HG03342 (cell line): ENCODE data around the gene SHISAL2B.
"Not testable (repeated sequence)": the region's sequence is repeated elsewhere in the genome, so short reads cannot be mapped to it uniquely, and the experiment has no call there.

Experiments
- ATAC-seq: cut with Tn5 transposase; IDR thresholded peaks from one replicate; pipeline ENCODE4 v1.9.1; 2021; ENCODE audit warnings: mild to moderate bottlenecking, moderate library complexity; ENCODE audit not compliant: unreplicated experiment

The SHISAL2B gene

DNA sequence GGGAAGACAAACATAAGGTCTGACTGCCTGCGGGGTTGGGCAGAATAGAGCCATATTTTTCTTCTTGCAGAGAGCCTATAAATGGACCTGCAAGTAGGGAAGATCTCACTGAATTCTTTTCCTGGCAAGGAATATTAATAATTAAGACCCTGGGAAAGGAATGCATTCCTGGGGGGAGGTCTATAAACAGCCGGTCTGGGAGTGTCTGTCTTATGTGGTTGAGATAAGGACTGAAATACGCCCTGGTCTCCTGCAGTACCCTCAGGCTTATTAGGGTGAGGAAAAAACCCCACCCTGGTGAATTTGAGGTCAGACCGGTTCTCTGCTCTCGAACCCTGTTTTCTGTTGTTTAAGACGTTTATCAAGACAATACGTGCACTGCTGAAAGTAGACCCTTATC lies 6.1 kb downstream of the SHISAL2B start:
- not testable (repeated sequence) for ATAC-seq

- ATAC-seq, result no peak
Measured at GRCh38 chr5:64700765-64701164, 10.5 kb downstream of the SHISAL2B start.

- not testable (repeated sequence) for ATAC-seq
Measured at GRCh38 chr5:64706074-64706473, 15.8 kb downstream of the SHISAL2B start.

DNA sequence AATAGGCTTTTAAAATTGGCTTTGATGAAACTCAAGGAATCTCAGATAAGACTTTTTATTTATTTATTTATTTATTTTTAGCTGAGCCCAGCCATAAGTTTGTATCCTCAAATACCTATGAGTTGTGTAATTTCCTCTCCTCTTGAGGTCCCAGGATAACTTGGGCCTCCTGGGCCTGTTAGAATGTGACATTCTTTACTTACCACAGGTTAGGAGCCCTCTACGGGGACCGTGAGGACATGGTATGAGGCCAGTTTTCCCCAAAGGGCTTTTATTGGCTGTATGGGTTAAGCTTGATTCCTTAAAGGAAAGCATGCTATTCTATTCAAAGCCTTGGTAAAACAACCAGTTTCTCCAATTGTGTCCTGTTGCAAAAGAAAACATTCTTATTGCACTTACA lies 16.9 kb downstream of the SHISAL2B start:
- no peak for ATAC-seq

- ATAC-seq, result not testable (repeated sequence)
Measured at GRCh38 chr5:64714495-64714894, 24.2 kb downstream of the SHISAL2B start.

DNA sequence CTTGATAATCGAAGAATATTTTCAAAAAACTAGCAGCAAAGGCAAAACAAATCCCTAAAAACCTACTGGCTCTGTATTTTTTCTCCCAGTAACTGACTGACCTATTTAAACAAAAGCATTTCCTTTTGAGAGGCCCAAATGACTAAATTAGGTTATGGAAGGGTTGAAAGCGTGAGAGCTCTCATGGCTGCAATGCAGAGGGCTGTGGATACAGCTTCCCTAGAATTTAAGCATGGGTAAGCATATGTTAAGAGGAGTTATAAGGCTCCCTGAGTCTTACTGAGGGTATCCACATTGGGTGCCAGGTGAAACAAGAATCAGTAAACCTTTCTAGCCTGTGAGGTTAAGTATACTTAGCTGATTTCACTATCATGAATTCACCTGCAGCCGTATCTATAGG lies 32.3 kb downstream of the SHISAL2B start:
- no peak for ATAC-seq

DNA sequence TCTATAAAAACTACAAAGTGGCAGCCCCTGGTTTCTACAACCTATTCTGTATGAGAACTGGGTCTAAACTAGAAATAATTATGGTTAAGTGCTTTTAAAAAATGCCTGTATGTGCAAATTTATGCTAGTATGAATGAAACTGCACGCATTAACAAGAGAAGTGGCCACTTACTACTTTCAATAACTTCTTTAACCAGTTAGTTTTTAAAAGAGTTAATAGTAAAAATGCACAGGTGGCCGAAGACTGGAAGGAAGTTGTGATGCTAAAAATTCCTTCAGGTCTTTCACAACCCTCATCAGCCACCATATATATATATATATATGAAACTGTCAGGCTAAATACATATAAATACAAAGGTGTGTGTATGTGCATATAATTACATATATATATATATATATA lies 36.8 kb downstream of the SHISAL2B start:
- ATAC-seq, result no peak

DNA sequence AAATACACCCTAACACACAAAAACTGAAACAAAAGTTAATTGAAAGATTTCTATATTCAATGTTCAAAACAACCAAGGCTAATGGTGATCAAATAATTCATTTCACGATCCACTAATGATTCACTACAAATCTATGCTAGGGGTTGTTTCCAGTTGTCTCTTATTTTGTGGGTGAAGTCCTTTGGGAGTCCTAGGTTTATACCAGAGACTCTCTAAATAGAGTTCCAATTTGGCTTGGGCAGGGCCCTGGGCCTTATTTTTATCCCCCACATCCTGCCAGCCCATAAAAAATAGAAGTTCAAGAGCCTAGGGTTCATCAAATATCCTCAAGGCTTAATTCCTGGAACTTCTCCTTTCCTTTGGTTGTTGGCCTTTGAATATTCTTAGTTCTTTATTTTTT lies 52.1 kb downstream of the SHISAL2B start:
- ATAC-seq, result no peak

DNA sequence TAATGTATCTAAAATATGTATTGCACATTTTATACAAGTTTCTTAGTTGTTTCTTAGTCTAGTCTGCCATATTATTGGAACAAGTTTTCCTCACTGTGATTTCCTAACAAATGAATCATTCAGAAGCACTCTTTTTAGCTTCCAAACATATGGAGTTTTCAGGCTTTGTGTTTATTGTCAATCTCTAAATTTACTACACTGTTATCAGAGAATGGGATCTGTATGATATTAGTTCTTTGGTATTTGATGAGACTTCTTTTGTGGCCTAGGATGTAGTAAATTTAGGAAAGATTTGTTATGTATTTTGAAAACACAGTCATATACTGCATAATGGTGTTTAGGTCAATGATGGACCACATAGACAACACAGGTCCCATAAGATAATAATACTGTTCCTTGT lies 52.5 kb downstream of the SHISAL2B start:
- no peak for ATAC-seq

- ATAC-seq, result no peak
Measured at GRCh38 chr5:64744914-64745313, 54.6 kb downstream of the SHISAL2B start.

GRCh38 chr5:64746446-64746845 lies 56.1 kb downstream of the SHISAL2B start:
- no peak for ATAC-seq

DNA sequence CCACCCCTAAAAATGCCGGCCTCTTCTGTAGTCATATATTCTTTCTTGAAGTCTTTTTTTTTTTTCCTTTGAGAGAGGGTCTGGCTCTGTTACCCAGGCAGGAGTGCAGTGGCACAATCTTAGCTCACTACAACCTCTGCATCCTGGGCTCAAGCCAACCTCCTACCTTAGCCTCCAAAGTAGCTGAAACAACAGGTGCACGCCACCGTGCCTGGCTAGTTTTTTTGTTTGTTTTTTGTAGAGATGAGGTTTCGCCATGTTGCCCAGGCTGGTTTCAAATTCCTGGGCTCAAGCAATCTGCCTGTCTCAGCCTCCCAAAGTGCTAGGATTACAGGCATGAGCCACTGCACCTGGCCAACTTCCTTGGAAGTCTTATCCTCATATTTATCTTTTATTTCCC lies 59.1 kb downstream of the SHISAL2B start:
- ATAC-seq, result no peak

GRCh38 chr5:64754066-64754465 lies 63.8 kb downstream of the SHISAL2B start:
- no peak for ATAC-seq

- ATAC-seq, result no peak
Measured at GRCh38 chr5:64758901-64759300, 68.6 kb downstream of the SHISAL2B start.

DNA sequence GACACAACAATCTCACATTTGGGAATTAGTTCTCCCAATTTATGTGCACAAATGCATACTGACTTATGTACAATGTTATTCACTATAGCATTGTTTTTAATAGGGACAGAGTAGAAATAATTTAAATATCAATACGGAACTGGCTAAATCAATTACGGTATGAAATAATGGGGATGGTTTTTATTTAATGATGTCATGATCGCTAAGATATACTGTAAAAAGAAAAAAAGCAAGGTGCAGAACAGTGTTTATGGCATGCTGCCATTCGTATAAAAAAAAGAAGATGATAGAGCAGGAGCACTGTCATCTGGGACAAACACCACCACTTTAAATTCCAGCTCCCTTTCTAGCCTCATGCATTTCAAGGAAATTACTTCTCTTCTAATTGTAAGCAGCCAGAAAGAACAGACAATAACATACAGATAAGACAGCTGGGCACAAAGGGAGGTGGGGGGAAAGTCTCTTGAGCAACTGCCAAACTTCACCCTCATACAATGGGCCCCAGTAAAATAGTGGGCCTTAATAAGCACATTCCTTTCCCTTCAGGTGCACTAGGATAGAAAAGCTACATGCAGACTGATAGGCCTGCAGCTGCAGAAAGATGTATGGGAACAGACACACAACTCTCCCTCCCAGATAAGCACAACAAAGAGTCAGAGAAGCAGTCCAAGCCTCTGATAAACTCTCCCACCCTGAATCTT lies 69.8 kb downstream of the SHISAL2B start:
- ATAC-seq, result no peak

GRCh38 chr5:64763948-64764503 lies 73.7 kb downstream of the SHISAL2B start:
- ATAC-seq, result no peak

- ATAC-seq, result no peak
Measured at GRCh38 chr5:64765804-64766504, 75.7 kb downstream of the SHISAL2B start.

GRCh38 chr5:64766941-64767340 lies 76.6 kb downstream of the SHISAL2B start:
- no peak for ATAC-seq
